ENCODE results near the gene C11orf21.

The C11orf21 gene

DNA sequence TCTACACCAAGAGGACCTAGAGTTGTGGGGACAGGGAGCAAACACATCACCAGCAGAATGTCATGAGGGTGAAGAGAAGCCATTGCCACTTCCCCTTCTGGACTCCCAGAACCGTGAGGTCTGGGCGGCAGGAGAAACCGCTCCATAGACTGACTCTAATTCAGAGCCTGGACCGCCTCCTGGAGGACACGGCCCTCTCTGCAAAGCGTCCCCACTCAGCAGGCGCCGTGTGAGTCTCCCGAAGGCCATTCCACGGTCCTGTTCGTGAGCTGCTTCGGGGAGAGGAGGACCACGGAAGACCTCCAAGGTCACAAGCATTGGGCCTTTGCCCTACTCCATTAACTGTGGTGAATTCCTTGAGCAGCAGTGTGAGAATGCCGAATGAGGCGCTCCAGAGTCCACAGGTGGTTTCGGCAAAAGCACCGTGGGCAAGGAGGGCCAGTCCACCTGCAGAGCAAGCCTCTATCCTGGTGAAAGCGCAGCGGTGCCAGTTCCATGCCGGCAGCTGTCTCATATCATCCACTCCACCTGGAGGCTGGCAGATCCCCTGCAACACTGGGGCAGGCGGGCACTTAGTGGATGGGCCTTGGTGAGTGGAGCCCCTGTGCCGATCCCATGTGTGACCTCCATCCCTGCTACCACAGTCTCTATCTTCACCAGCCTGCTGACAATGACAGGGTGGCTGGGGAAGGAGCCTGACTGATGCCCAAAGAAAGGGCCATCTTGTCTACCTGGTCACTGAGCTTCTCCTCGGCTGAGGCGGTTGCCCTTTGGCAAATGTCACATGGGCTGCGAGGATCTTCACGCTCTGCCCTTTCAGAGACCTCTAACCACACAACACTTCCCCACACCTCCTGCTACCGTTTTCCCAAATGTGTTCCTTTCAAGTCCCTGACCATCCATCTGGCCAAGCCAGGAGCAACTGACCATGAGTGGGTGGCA, 7.5 kb downstream of the C11orf21 start:
- no peak overlapping the region for H2AFZ ChIP-seq
- H3K4me2 ChIP-seq (ENCODE audit: low read length), result no peak overlapping the region
- H3K4me3 ChIP-seq (ENCODE audit: low read depth, low read length), result no peak overlapping the region
- H3K9me3 ChIP-seq (ENCODE audit: control insufficient read depth, low read length), result no peaks in the 10 kb centered on the region
- TF ChIP-seq, protein P1, sequence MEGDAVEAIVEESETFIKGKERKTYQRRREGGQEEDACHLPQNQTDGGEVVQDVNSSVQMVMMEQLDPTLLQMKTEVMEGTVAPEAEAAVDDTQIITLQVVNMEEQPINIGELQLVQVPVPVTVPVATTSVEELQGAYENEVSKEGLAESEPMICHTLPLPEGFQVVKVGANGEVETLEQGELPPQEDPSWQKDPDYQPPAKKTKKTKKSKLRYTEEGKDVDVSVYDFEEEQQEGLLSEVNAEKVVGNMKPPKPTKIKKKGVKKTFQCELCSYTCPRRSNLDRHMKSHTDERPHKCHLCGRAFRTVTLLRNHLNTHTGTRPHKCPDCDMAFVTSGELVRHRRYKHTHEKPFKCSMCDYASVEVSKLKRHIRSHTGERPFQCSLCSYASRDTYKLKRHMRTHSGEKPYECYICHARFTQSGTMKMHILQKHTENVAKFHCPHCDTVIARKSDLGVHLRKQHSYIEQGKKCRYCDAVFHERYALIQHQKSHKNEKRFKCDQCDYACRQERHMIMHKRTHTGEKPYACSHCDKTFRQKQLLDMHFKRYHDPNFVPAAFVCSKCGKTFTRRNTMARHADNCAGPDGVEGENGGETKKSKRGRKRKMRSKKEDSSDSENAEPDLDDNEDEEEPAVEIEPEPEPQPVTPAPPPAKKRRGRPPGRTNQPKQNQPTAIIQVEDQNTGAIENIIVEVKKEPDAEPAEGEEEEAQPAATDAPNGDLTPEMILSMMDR (IDR thresholded peaks at IDR 0.05), result no peak
- no peaks in the 10 kb centered on the region for H3K79me2 ChIP-seq
- no peak overlapping the region for H3K27ac ChIP-seq
- no peaks in the 10 kb centered on the region for H3K36me3 ChIP-seq (ENCODE audit: control insufficient read depth, insufficient read depth, low read length)
- H3K9ac ChIP-seq, result no peak overlapping the region
- no peaks in the 10 kb centered on the region for H3K27me3 ChIP-seq (ENCODE audit: control insufficient read depth, insufficient read depth, low read length)
- H3K4me1 ChIP-seq, result no peaks in the 10 kb centered on the region

DNA sequence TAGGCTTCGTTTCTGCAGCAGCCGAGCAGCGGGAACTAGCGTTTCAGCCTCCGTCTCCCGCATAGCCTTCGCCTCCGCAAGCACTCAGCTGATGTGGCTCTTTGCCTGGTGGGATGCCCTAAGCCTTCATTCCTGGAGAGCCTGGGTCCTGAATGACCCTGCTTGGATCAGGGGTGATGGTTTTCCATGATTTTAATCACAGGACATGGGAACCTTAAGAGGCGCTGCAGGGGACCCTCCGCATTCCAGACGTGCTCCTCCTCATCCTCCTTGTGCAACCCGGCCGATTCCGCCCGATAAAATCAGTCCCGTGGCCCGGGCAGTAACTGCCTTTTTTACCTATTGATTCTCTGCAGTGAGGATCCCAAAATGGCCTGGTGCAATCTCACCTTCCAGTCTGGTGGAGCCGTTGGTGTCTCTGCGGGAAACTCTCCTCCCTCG, 8.2 kb downstream of the C11orf21 start:
- H3K9me3 ChIP-seq (ENCODE audit: control insufficient read depth, low read length), result no peaks in the 10 kb centered on the region

DNA sequence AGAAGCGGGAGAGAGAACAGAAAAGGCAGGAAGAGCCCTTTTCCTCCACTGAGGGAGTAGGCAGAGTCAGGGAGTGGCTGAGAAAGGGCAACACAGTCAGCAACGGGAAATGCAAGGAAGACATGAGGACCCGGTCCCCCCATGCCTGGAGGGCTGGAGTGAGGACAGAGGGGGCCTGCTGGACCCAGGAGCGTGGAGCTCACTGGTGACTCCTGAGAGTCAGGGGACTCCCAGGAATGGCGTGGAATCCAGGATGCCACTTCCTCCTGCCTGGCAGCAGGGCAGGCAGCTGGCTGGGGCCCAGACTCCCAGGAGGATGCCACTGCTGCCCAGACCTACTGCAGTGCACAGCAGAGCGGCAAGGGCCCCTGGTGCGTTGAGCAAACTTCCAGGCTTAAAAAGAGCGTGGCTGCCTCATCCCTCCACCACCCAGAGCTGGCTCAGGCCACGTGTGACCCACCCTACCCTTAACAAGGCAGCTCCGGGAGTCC, 11.3 kb downstream of the C11orf21 start:
- no peaks in the 10 kb centered on the region for H3K4me1 ChIP-seq
- no peaks in the 10 kb centered on the region for H3K79me2 ChIP-seq
- no peak overlapping the region for H3K9ac ChIP-seq
- no peaks in the 10 kb centered on the region for H3K36me3 ChIP-seq (ENCODE audit: control insufficient read depth, insufficient read depth, low read length)
- H3K9me3 ChIP-seq (ENCODE audit: control insufficient read depth, low read length), result no peaks in the 10 kb centered on the region
- H2AFZ ChIP-seq, result no peak overlapping the region
- no peak overlapping the region for H3K4me3 ChIP-seq (ENCODE audit: low read depth, low read length)
- H3K27me3 ChIP-seq (ENCODE audit: control insufficient read depth, insufficient read depth, low read length), result no peaks in the 10 kb centered on the region
- no peak overlapping the region for H3K4me2 ChIP-seq (ENCODE audit: low read length)
- no peak overlapping the region for H3K27ac ChIP-seq
- TF ChIP-seq, protein P1 (IDR thresholded peaks at IDR 0.05), result no peak

More for the DNA sequence above, 8.2 kb downstream of the C11orf21 start:
- TF ChIP-seq, protein P1 (IDR thresholded peaks at IDR 0.05), result no peak
- Histone ChIP-seq H3K36me3 (ENCODE audit: control insufficient read depth, insufficient read depth, low read length) (no peaks in the 10 kb centered on the region), H3K4me2 (ENCODE audit: low read length) (no peak overlapping the region), H3K4me3 (ENCODE audit: low read depth, low read length) (no peak overlapping the region), H3K27ac (no peak overlapping the region), H3K27me3 (ENCODE audit: control insufficient read depth, insufficient read depth, low read length) (no peaks in the 10 kb centered on the region), H2AFZ (no peak overlapping the region), H3K4me1 (no peaks in the 10 kb centered on the region), H3K9ac (no peak overlapping the region), H3K79me2 (no peaks in the 10 kb centered on the region)

DNA sequence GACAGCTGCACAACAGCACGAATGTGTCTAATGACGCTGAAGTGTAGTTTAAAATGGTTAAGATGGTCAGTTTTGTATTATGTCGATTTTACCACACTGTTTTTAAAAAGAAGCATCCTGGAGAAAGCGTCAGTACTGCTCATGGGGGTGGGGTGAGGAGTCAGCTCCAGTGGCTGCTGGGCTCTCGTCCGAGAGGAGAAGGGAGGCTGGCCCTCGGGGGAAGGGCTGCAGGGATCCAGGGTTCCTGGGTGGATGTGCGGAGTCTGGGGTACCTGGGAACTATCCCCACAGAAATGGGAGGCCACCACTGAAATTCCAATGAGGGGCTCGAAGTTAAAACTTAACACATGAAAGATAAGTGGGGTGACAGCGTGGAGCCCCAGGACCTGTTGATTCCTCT, 11.9 kb downstream of the C11orf21 start:
- Histone ChIP-seq H3K36me3 (ENCODE audit: control insufficient read depth, insufficient read depth, low read length) (no peaks in the 10 kb centered on the region), H3K79me2 (no peaks in the 10 kb centered on the region), H3K4me3 (ENCODE audit: low read depth, low read length) (no peak overlapping the region), H3K4me2 (ENCODE audit: low read length) (no peak overlapping the region), H3K27ac (no peak overlapping the region), H2AFZ (no peak overlapping the region), H3K27me3 (ENCODE audit: control insufficient read depth, insufficient read depth, low read length) (no peaks in the 10 kb centered on the region), H3K4me1 (no peaks in the 10 kb centered on the region), H3K9me3 (ENCODE audit: control insufficient read depth, low read length) (no peaks in the 10 kb centered on the region), H3K9ac (no peak overlapping the region)
- TF ChIP-seq, protein P1 (IDR thresholded peaks at IDR 0.05), result no peak
